Liver (tissue), 9 donors: Measurements from ENCODE around the gene SP1. TPM values are rescaled to one million over a fixed set of nuclear protein-coding genes. Genes with fewer than 3 reads are reported as not detected.

Source experiments
- DNase-seq: peaks from one replicate; pipeline ENCODE4 v3.0.0-alpha.2; 2017; ENCODE audit warnings: low spot score
- H3K27ac ChIP-seq, 2 donors: one replicate each; pipeline ENCODE4 v1.7.0; 2013; ENCODE audit warnings: inconsistent platforms in 2 of 2, low read length in 2 of 2, control low read depth in 1 of 2, low read depth in 1 of 2, mild to moderate bottlenecking in 1 of 2
- H3K27me3 ChIP-seq, 4 donors: one replicate each; pipeline versions ENCODE4 v1.6.1 to v1.7.0; 2013; ENCODE audit warnings: low read length in 3 of 4, inconsistent platforms in 1 of 4, mild to moderate bottlenecking in 1 of 4, moderate library complexity in 1 of 4; ENCODE audit not compliant: control insufficient read depth in 4 of 4, insufficient read depth in 4 of 4
- H3K36me3 ChIP-seq, 4 donors: one replicate each; pipeline versions ENCODE4 v1.6.1 to v1.7.0; 2013; ENCODE audit warnings: low read length in 3 of 4, mild to moderate bottlenecking in 3 of 4, low read depth in 1 of 4, moderate library complexity in 1 of 4; ENCODE audit not compliant: control insufficient read depth in 4 of 4, insufficient read depth in 3 of 4
- H3K4me1 ChIP-seq, 4 donors: one replicate each; pipeline versions ENCODE4 v1.6.1 to v1.7.0; 2013; ENCODE audit warnings: low read length in 3 of 4, mild to moderate bottlenecking in 3 of 4, moderate library complexity in 1 of 4; ENCODE audit not compliant: control insufficient read depth in 4 of 4, insufficient read depth in 4 of 4
- H3K4me3 ChIP-seq, 3 donors: one replicate each; pipeline versions ENCODE4 v1.6.1 to v1.7.0; 2013; ENCODE audit warnings: low read length in 3 of 3, control low read depth in 1 of 3, low read depth in 1 of 3, mild to moderate bottlenecking in 1 of 3
- H3K9ac ChIP-seq, 2 donors: one replicate each; pipeline ENCODE4 v1.7.0; 2013; ENCODE audit warnings: low read length in 2 of 2, mild to moderate bottlenecking in 2 of 2, moderate library complexity in 2 of 2, control low read depth in 1 of 2, low read depth in 1 of 2
- H3K9me3 ChIP-seq, 4 donors: one replicate each; pipeline versions ENCODE4 v1.6.1 to v1.7.0; 2013; ENCODE audit warnings: low read length in 3 of 4; ENCODE audit not compliant: control insufficient read depth in 4 of 4
- EGR1 ChIP-seq, 2 donors: IDR thresholded peaks; 2 replicates each; pipeline ENCODE4 v1.6.1; 2016 to 2018; ENCODE audit warnings: antibody characterized with exemption in 2 of 2, low read depth in 2 of 2
- FOXA1 ChIP-seq: IDR thresholded peaks from 2 replicates; pipeline ENCODE4 v1.6.1; 2016; ENCODE audit warnings: antibody characterized with exemption
- FOXA2 ChIP-seq: IDR thresholded peaks from 2 replicates; pipeline ENCODE4 v1.6.1; 2016; ENCODE audit warnings: antibody characterized with exemption
- GABPA ChIP-seq, 2 donors: IDR thresholded peaks in 1 of 2; conservative IDR thresholded peaks in 1 of 2; 2 replicates each; pipeline ENCODE4 v1.6.1; 2016; ENCODE audit warnings: antibody characterized with exemption in 2 of 2, mild to moderate bottlenecking in 1 of 2, moderate library complexity in 1 of 2
- HNF4A ChIP-seq, 2 donors: conservative IDR thresholded peaks; 2 replicates each; pipeline ENCODE4 v1.6.1; 2016; ENCODE audit warnings: antibody characterized with exemption in 2 of 2, mild to moderate bottlenecking in 2 of 2
- HNF4G ChIP-seq: IDR thresholded peaks from 2 replicates; pipeline ENCODE4 v1.6.1; 2016; ENCODE audit warnings: antibody characterized with exemption
- JUND ChIP-seq, 2 donors: IDR thresholded peaks; 2 replicates each; pipeline ENCODE4 v1.6.1; 2016; ENCODE audit warnings: antibody characterized with exemption in 2 of 2
- NR2F2 ChIP-seq: IDR thresholded peaks from 2 replicates; pipeline ENCODE4 v1.6.1; 2016; ENCODE audit warnings: antibody characterized with exemption
- RAD21 ChIP-seq, 2 donors: IDR thresholded peaks; 2 replicates each; pipeline ENCODE4 v1.6.1; 2016; ENCODE audit warnings: antibody characterized with exemption in 2 of 2, mild to moderate bottlenecking in 2 of 2
- RXRA ChIP-seq, 2 donors: IDR thresholded peaks; 2 replicates each; pipeline ENCODE4 v1.6.1; 2017 to 2018; ENCODE audit warnings: antibody characterized with exemption in 2 of 2, mild to moderate bottlenecking in 1 of 2
- SP1 ChIP-seq: IDR thresholded peaks from 2 replicates; pipeline ENCODE4 v1.6.1; 2018; ENCODE audit warnings: antibody characterized with exemption, mild to moderate bottlenecking
- TAF1 ChIP-seq: conservative IDR thresholded peaks from 2 replicates; pipeline ENCODE4 v1.6.1; 2016; ENCODE audit warnings: antibody characterized with exemption, mild to moderate bottlenecking
- YY1 ChIP-seq: IDR thresholded peaks from 2 replicates; pipeline ENCODE4 v1.6.1; 2016; ENCODE audit warnings: antibody characterized with exemption, mild to moderate bottlenecking
- WGBS: extraction: QIAGEN DNeasy Blood & Tissue Kit; methylation state at CpG from one replicate; pipeline ENCODE4 v1.1.7; 2013; 5-methylcytosine and 5-hydroxymethylcytosine counted together
- polyA plus RNA-seq, 2 donors: library from polyadenylated mRNA; stranded (reverse) in 1 of 2; unstranded in 1 of 2; fragments of 200-250 nt in 1 of 2; fragments of >200 nt in 1 of 2; fragmentation: Nextera tagmentation in 1 of 2; extraction: Ambion mirVana in 1 of 2; gene quantifications; one replicate each; pipeline versions ENCODE4 v1.2.1 to v1.2.3, GENCODE V29; 2013 to 2015
- total RNA-seq, 2 donors: library from RNA; depleted of rRNA; stranded (reverse); fragments of >200 nt; gene quantifications; one replicate each; pipeline ENCODE4 v1.2.3, GENCODE V29; 2014
- TF ChIP-seq, protein P1 (sequence below): IDR thresholded peaks from 2 replicates; pipeline ENCODE4 v1.6.1; 2016; ENCODE audit warnings: antibody characterized with exemption
- TF ChIP-seq, protein P2 (sequence below): IDR thresholded peaks from 2 replicates; pipeline ENCODE4 v1.6.1; 2016; ENCODE audit warnings: antibody characterized with exemption
- TF ChIP-seq, protein P3 (sequence below): IDR thresholded peaks from 2 replicates; pipeline ENCODE4 v1.6.1; 2016; ENCODE audit warnings: antibody characterized with exemption
- TF ChIP-seq, protein P4 (sequence below): IDR thresholded peaks from 2 replicates; pipeline ENCODE4 v1.6.1; 2016; ENCODE audit warnings: antibody characterized with exemption, mild to moderate bottlenecking
- TF ChIP-seq, protein P5 (sequence below): fragments of 150-350 bp; IDR thresholded peaks from 2 replicates; pipeline ENCODE4 v1.5.1; 2017; ENCODE audit warnings: improper control_type of control experiment, low read depth, low read length; ENCODE audit not compliant: missing input control
- donor health status: healthy.
- donor health status: healthy.
- donor health status: healthy.
- donor health status: healthy.
- donor health status: healthy.

SP1 gene
- total and polyA plus RNA-seq, 4 donors, result 3.8 to 36.5 (median 18.2) TPM

DNA sequence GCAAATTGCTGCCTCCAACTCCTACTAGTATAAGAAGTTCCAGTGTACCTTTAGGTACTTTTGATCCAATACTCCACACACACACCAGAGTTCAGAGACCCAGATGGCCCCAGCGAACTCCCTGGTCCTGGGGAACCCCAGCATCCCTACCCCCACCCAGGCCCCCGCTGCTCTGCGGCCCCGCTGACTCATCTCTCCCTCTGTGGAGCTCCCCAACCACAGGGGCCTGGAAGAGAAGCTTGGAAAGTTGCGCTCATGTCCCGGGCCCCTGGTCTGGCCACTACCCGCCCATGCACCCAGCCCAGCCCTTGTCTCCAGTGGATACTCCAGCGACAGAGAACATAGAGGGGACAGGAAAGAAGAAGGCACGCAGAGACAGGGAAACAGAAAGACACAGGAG is 39.6 kb upstream of the SP1 start:
- H3K9me3 ChIP-seq, result no peaks in the 10 kb centered on the region
- TF ChIP-seq, protein P1, sequence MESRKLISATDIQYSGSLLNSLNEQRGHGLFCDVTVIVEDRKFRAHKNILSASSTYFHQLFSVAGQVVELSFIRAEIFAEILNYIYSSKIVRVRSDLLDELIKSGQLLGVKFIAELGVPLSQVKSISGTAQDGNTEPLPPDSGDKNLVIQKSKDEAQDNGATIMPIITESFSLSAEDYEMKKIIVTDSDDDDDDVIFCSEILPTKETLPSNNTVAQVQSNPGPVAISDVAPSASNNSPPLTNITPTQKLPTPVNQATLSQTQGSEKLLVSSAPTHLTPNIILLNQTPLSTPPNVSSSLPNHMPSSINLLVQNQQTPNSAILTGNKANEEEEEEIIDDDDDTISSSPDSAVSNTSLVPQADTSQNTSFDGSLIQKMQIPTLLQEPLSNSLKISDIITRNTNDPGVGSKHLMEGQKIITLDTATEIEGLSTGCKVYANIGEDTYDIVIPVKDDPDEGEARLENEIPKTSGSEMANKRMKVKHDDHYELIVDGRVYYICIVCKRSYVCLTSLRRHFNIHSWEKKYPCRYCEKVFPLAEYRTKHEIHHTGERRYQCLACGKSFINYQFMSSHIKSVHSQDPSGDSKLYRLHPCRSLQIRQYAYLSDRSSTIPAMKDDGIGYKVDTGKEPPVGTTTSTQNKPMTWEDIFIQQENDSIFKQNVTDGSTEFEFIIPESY, result no peak
- TF ChIP-seq HNF4G (no peak), GABPA (IDR thresholded peaks at IDR 0.05 in 1 of 2, conservative IDR thresholded peaks at IDR 0.05 in 1 of 2) (no peak), HNF4A (conservative IDR thresholded peaks at IDR 0.05) (no peak), JUND (IDR thresholded peaks at IDR 0.05) (no peak), FOXA1 (no peak), TAF1 (no peak), EGR1 (IDR thresholded peaks at IDR 0.05; ENCODE audit: low read depth in 2 of 2) (no peak), RAD21 (IDR thresholded peaks at IDR 0.05) (no peak), NR2F2 (no peak), YY1 (no peak), RXRA (IDR thresholded peaks at IDR 0.05) (no peak), SP1 (no peak), FOXA2 (no peak)
- TF ChIP-seq, protein P2, sequence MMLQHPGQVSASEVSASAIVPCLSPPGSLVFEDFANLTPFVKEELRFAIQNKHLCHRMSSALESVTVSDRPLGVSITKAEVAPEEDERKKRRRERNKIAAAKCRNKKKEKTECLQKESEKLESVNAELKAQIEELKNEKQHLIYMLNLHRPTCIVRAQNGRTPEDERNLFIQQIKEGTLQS, result no peak
- TF ChIP-seq, protein P3, sequence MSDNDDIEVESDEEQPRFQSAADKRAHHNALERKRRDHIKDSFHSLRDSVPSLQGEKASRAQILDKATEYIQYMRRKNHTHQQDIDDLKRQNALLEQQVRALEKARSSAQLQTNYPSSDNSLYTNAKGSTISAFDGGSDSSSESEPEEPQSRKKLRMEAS, result no peak
- TF ChIP-seq, protein P4, sequence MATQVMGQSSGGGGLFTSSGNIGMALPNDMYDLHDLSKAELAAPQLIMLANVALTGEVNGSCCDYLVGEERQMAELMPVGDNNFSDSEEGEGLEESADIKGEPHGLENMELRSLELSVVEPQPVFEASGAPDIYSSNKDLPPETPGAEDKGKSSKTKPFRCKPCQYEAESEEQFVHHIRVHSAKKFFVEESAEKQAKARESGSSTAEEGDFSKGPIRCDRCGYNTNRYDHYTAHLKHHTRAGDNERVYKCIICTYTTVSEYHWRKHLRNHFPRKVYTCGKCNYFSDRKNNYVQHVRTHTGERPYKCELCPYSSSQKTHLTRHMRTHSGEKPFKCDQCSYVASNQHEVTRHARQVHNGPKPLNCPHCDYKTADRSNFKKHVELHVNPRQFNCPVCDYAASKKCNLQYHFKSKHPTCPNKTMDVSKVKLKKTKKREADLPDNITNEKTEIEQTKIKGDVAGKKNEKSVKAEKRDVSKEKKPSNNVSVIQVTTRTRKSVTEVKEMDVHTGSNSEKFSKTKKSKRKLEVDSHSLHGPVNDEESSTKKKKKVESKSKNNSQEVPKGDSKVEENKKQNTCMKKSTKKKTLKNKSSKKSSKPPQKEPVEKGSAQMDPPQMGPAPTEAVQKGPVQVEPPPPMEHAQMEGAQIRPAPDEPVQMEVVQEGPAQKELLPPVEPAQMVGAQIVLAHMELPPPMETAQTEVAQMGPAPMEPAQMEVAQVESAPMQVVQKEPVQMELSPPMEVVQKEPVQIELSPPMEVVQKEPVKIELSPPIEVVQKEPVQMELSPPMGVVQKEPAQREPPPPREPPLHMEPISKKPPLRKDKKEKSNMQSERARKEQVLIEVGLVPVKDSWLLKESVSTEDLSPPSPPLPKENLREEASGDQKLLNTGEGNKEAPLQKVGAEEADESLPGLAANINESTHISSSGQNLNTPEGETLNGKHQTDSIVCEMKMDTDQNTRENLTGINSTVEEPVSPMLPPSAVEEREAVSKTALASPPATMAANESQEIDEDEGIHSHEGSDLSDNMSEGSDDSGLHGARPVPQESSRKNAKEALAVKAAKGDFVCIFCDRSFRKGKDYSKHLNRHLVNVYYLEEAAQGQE, result no peak
- TF ChIP-seq, protein P5, sequence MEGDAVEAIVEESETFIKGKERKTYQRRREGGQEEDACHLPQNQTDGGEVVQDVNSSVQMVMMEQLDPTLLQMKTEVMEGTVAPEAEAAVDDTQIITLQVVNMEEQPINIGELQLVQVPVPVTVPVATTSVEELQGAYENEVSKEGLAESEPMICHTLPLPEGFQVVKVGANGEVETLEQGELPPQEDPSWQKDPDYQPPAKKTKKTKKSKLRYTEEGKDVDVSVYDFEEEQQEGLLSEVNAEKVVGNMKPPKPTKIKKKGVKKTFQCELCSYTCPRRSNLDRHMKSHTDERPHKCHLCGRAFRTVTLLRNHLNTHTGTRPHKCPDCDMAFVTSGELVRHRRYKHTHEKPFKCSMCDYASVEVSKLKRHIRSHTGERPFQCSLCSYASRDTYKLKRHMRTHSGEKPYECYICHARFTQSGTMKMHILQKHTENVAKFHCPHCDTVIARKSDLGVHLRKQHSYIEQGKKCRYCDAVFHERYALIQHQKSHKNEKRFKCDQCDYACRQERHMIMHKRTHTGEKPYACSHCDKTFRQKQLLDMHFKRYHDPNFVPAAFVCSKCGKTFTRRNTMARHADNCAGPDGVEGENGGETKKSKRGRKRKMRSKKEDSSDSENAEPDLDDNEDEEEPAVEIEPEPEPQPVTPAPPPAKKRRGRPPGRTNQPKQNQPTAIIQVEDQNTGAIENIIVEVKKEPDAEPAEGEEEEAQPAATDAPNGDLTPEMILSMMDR, result no peak
- no peak overlapping the region for H3K4me3 ChIP-seq
- no peak for DNase-seq
- WGBS, result 82% methylated on average over 9 of the region's 9 CpGs
- H3K27ac ChIP-seq, result no peak overlapping the region
- H3K9ac ChIP-seq, result no peak overlapping the region
- peaks cover 0 to 6% (median 2%) of the 10 kb centered on the region in 4 donors for H3K4me1 ChIP-seq
- peaks cover 0 to 2% (median 0%) of the 10 kb centered on the region in 4 donors for H3K27me3 ChIP-seq
- no peaks in the 10 kb centered on the region for H3K36me3 ChIP-seq
